Prostate gland (tissue), 2 donors: ENCODE results near the gene SERPINA6.

Experiments used
- POLR2A ChIP-seq: fragments of 450-650 bp; IDR thresholded peaks from one replicate; pipeline ENCODE4 v1.6.1; 2016; ENCODE audit warnings: antibody characterized with exemption, mild to moderate bottlenecking
- POLR2AphosphoS5 ChIP-seq: sonication (generic); formaldehyde crosslinking; IDR thresholded peaks from one replicate; pipeline ENCODE4 v1.6.1; 2017; ENCODE audit warnings: antibody characterized with exemption
- TF ChIP-seq, protein P1 (sequence below), 4 experiments: fragments of 200-600 bp in 2 of 4; fragments of 450-650 bp in 2 of 4; sonication (generic) in 2 of 4; IDR thresholded peaks; 1 replicate in 3 of 4; 2 replicates in 1 of 4; pipeline ENCODE4 v1.5.1; 2016 to 2019; ENCODE audit warnings: antibody characterized with exemption in 4 of 4, mild to moderate bottlenecking in 2 of 4, moderate library complexity in 2 of 4

DNA sequence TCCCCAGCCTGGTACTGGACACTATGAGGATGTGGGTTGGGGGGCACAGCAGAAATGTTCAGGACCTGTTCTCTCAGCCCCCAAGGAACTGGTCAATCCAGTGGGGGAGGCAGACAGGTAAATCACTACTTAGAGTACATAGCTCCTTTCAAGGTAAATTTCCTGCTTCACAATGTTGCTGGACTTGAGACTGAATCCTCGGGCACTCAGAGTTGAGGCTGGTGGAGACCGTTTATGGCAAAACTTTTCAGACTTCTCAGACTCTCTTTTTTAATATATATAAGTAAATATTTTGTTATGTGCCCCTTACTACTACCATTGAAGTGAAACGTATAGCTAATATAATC, 29.6 kb downstream of the SERPINA6 start:
- TF ChIP-seq, protein P1, sequence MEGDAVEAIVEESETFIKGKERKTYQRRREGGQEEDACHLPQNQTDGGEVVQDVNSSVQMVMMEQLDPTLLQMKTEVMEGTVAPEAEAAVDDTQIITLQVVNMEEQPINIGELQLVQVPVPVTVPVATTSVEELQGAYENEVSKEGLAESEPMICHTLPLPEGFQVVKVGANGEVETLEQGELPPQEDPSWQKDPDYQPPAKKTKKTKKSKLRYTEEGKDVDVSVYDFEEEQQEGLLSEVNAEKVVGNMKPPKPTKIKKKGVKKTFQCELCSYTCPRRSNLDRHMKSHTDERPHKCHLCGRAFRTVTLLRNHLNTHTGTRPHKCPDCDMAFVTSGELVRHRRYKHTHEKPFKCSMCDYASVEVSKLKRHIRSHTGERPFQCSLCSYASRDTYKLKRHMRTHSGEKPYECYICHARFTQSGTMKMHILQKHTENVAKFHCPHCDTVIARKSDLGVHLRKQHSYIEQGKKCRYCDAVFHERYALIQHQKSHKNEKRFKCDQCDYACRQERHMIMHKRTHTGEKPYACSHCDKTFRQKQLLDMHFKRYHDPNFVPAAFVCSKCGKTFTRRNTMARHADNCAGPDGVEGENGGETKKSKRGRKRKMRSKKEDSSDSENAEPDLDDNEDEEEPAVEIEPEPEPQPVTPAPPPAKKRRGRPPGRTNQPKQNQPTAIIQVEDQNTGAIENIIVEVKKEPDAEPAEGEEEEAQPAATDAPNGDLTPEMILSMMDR (IDR thresholded peaks at IDR 0.05): no peak
- TF ChIP-seq POLR2A: no peak
- TF ChIP-seq POLR2AphosphoS5: no peak
